IgD-negative memory B cell (primary cell): ENCODE measurements around the gene AQR. TPM values are rescaled to one million over a fixed set of nuclear protein-coding genes. Genes with fewer than 3 reads are reported as not detected.
A peak's percentile ranks its signal among the peaks of the same experiment; 100 is the strongest.
"Not testable (repeated sequence)": the region's sequence is repeated elsewhere in the genome, so short reads cannot be mapped to it uniquely, and the experiment has no call there.

ENCODE experiments used
- H3K27ac Mint-ChIP-seq, 3 donors: one replicate each; pipeline ENCODE4 v1.8.0; 2020 to 2022; ENCODE audit warnings: mild to moderate bottlenecking in 3 of 3, mixed read lengths in 3 of 3, moderate library complexity in 1 of 3
- H3K27me3 Mint-ChIP-seq: one replicate; pipeline ENCODE4 v1.8.0; 2021; ENCODE audit warnings: mixed read lengths
- H3K36me3 Mint-ChIP-seq: one replicate; pipeline ENCODE4 v1.8.0; 2020; ENCODE audit warnings: mild to moderate bottlenecking, mixed read lengths
- H3K4me1 Mint-ChIP-seq, 3 donors: one replicate each; pipeline ENCODE4 v1.8.0; 2020 to 2022; ENCODE audit warnings: mixed read lengths in 3 of 3, mild to moderate bottlenecking in 1 of 3
- H3K4me3 Mint-ChIP-seq, 4 donors: one replicate each; pipeline ENCODE4 v1.8.0; 2020 to 2022; ENCODE audit warnings: mild to moderate bottlenecking in 4 of 4, mixed read lengths in 4 of 4, moderate library complexity in 3 of 4
- H3K9me3 Mint-ChIP-seq, 3 donors: one replicate each; pipeline ENCODE4 v1.8.0; 2020 to 2021; ENCODE audit warnings: mixed read lengths in 3 of 3, mild to moderate bottlenecking in 1 of 3
- polyA plus RNA-seq: library from polyadenylated mRNA; unstranded; fragments of 300-500 nt; fragmentation: Illumina TruSeq; gene quantifications from one replicate; pipeline ENCODE4 v1.2.3, GENCODE V29; 2021

AQR gene
- polyA plus RNA-seq, 1 donor from 2014 or later = 11.1 TPM

GRCh38 chr15:34986326-34986725 lies 16.8 kb upstream of the AQR start:
- Mint-ChIP-seq H3K4me3 (peak overlapping the region; percentile 97 to 99 (median 99)), H3K4me1 (peaks cover 6 to 40% (median 27%) of the 10 kb centered on the region in 3 donors), H3K27ac (peak overlapping the region; percentile 27 to 98 (median 73)), H3K27me3 (no peaks in the 10 kb centered on the region), H3K36me3 (peaks cover 3% of the 10 kb centered on the region), H3K9me3 (no peaks in the 10 kb centered on the region)

GRCh38 chr15:34984889-34985630 lies 15.5 kb upstream of the AQR start:
- Mint-ChIP-seq H3K4me3 (peak overlapping the region in 3 of 4 donors; percentile 7 to 97 (median 12)), H3K27ac (peak overlapping the region in 2 of 3 donors; percentile 73 to 80), H3K4me1 (peaks cover 6 to 40% (median 26%) of the 10 kb centered on the region in 3 donors), H3K27me3 (no peaks in the 10 kb centered on the region), H3K36me3 (peaks cover 2% of the 10 kb centered on the region), H3K9me3 (no peaks in the 10 kb centered on the region)

GRCh38 chr15:34976743-34977142 lies 7.2 kb upstream of the AQR start:
- H3K27ac Mint-ChIP-seq = peak overlapping the region in 1 of 3 donors; percentile 80
- no peaks in the 10 kb centered on the region for H3K27me3 Mint-ChIP-seq
- no peak overlapping the region for H3K4me3 Mint-ChIP-seq
- peaks cover 4% of the 10 kb centered on the region for H3K36me3 Mint-ChIP-seq
- peaks cover 0 to 10% (median 0%) of the 10 kb centered on the region in 3 donors for H3K4me1 Mint-ChIP-seq
- H3K9me3 Mint-ChIP-seq = no peaks in the 10 kb centered on the region

GRCh38 chr15:34976073-34976472 lies 6.5 kb upstream of the AQR start:
- H3K36me3 Mint-ChIP-seq = peaks cover 2% of the 10 kb centered on the region
- no peaks in the 10 kb centered on the region for H3K9me3 Mint-ChIP-seq
- no peaks in the 10 kb centered on the region for H3K27me3 Mint-ChIP-seq
- peaks cover 0 to 8% (median 0%) of the 10 kb centered on the region in 3 donors for H3K4me1 Mint-ChIP-seq
- no peak overlapping the region for H3K4me3 Mint-ChIP-seq
- H3K27ac Mint-ChIP-seq = peak overlapping the region in 1 of 3 donors; percentile 5

- Mint-ChIP-seq H3K36me3 (peaks cover 2% of the 10 kb centered on the region), H3K4me3 (peak overlapping the region in 1 of 4 donors; percentile 48), H3K27me3 (no peaks in the 10 kb centered on the region), H3K4me1 (peaks cover 10 to 23% (median 15%) of the 10 kb centered on the region in 3 donors), H3K27ac (peak overlapping the region in 1 of 3 donors; percentile 2), H3K9me3 (no peaks in the 10 kb centered on the region)
Measured at GRCh38 chr15:34973512-34973911, 4.0 kb upstream of the AQR start.

- not testable (repeated sequence) for H3K27me3 Mint-ChIP-seq, H3K9me3 Mint-ChIP-seq, H3K36me3 Mint-ChIP-seq
- Mint-ChIP-seq H3K4me1 (peaks cover 27 to 36% (median 34%) of the 10 kb centered on the region in 3 donors), H3K27ac (peak overlapping the region; percentile 85 to 97 (median 96)), H3K4me3 (peak overlapping the region; percentile 97 to 100 (median 98))
Measured at GRCh38 chr15:34970098-34970643, 629 bp upstream of the AQR start.

- Mint-ChIP-seq H3K4me1 (peaks cover 27 to 29% (median 29%) of the 10 kb centered on the region in 3 donors), H3K27ac (no peak overlapping the region), H3K4me3 (no peak overlapping the region), H3K27me3 (no peaks in the 10 kb centered on the region), H3K9me3 (no peaks in the 10 kb centered on the region), H3K36me3 (peaks cover 4% of the 10 kb centered on the region)
Measured at GRCh38 chr15:34964277-34964676, 5.3 kb downstream of the AQR start.

GRCh38 chr15:34953851-34954250 lies 15.7 kb downstream of the AQR start:
- H3K4me3 Mint-ChIP-seq = peak overlapping the region in 1 of 4 donors; percentile 60
- no peak overlapping the region for H3K27ac Mint-ChIP-seq
- H3K36me3 Mint-ChIP-seq = peaks cover 5% of the 10 kb centered on the region
- H3K9me3 Mint-ChIP-seq = no peaks in the 10 kb centered on the region
- peaks cover 0 to 3% (median 2%) of the 10 kb centered on the region in 3 donors for H3K4me1 Mint-ChIP-seq
- H3K27me3 Mint-ChIP-seq = no peaks in the 10 kb centered on the region

- Mint-ChIP-seq H3K27ac (no peak overlapping the region), H3K27me3 (no peaks in the 10 kb centered on the region), H3K36me3 (peaks cover 5% of the 10 kb centered on the region), H3K4me3 (no peak overlapping the region), H3K9me3 (no peaks in the 10 kb centered on the region), H3K4me1 (peaks cover 0 to 4% (median 0%) of the 10 kb centered on the region in 3 donors)
Measured at GRCh38 chr15:34952481-34952880, 17.1 kb downstream of the AQR start.

- Mint-ChIP-seq H3K4me3 (no peak overlapping the region), H3K27ac (no peak overlapping the region), H3K4me1 (peaks cover 0 to 4% (median 0%) of the 10 kb centered on the region in 3 donors), H3K36me3 (peaks cover 5% of the 10 kb centered on the region), H3K27me3 (no peaks in the 10 kb centered on the region), H3K9me3 (no peaks in the 10 kb centered on the region)
Measured at GRCh38 chr15:34951993-34952392, 17.5 kb downstream of the AQR start.

- Mint-ChIP-seq H3K27ac (no peak overlapping the region), H3K9me3 (no peaks in the 10 kb centered on the region), H3K36me3 (peaks cover 7% of the 10 kb centered on the region), H3K27me3 (no peaks in the 10 kb centered on the region), H3K4me3 (no peak overlapping the region), H3K4me1 (peaks cover 0 to 2% (median 0%) of the 10 kb centered on the region in 3 donors)
Measured at GRCh38 chr15:34944936-34945335, 24.6 kb downstream of the AQR start.

- Mint-ChIP-seq H3K36me3 (peaks cover 7% of the 10 kb centered on the region), H3K27me3 (no peaks in the 10 kb centered on the region), H3K9me3 (no peaks in the 10 kb centered on the region), H3K4me3 (no peak overlapping the region), H3K27ac (no peak overlapping the region), H3K4me1 (peaks cover 0 to 2% (median 0%) of the 10 kb centered on the region in 3 donors)
Measured at GRCh38 chr15:34943711-34944110, 25.8 kb downstream of the AQR start.

GRCh38 chr15:34943264-34943663 lies 26.3 kb downstream of the AQR start:
- not testable (repeated sequence) for H3K4me3 Mint-ChIP-seq, H3K4me1 Mint-ChIP-seq, H3K36me3 Mint-ChIP-seq, H3K27ac Mint-ChIP-seq, H3K27me3 Mint-ChIP-seq, H3K9me3 Mint-ChIP-seq

- no peak overlapping the region for H3K27ac Mint-ChIP-seq
- no peak overlapping the region for H3K4me3 Mint-ChIP-seq
- no peaks in the 10 kb centered on the region for H3K27me3 Mint-ChIP-seq
Measured at GRCh38 chr15:34942363-34942762, 27.2 kb downstream of the AQR start.

GRCh38 chr15:34941831-34942230 lies 27.7 kb downstream of the AQR start:
- no peaks in the 10 kb centered on the region for H3K9me3 Mint-ChIP-seq
- H3K27ac Mint-ChIP-seq = no peak overlapping the region
- no peaks in the 10 kb centered on the region for H3K27me3 Mint-ChIP-seq
- H3K36me3 Mint-ChIP-seq = peaks cover 7% of the 10 kb centered on the region
- no peak overlapping the region for H3K4me3 Mint-ChIP-seq
- H3K4me1 Mint-ChIP-seq = no peaks in the 10 kb centered on the region

More at GRCh38 chr15:34942363-34942762, 27.2 kb downstream of the AQR start:
- no peaks in the 10 kb centered on the region for H3K9me3 Mint-ChIP-seq
- H3K36me3 Mint-ChIP-seq = peaks cover 7% of the 10 kb centered on the region
- H3K4me1 Mint-ChIP-seq = no peaks in the 10 kb centered on the region
